Activated T-cell treated with anti-CD3 and anti-CD28 coated beads, Interleukin-2, amount 50 U/mL, for 4 hours (primary cell): ENCODE data around the gene PLBD2. TPM values are rescaled to one million over a fixed set of nuclear protein-coding genes. Genes with fewer than 3 reads are reported as not detected.
"Not testable (repeated sequence)": the region's sequence is repeated elsewhere in the genome, so short reads cannot be mapped to it uniquely, and the experiment has no call there.

ENCODE experiments used
- ATAC-seq, 2 donors: fragments of 200-7000 bp; cut with Tn5 transposase; one replicate each; pipeline ENCODE4 v1.10.0; 2021
- DNase-seq: peaks from one replicate; pipeline ENCODE4 v3.0.0-alpha.2; 2020
- H3K27me3 Mint-ChIP-seq: one replicate; pipeline ENCODE4 v1.8.0; 2021; ENCODE audit warnings: low read depth, mixed read lengths
- H3K36me3 Mint-ChIP-seq: one replicate; pipeline ENCODE4 v1.8.0; 2022; ENCODE audit warnings: mixed read lengths; ENCODE audit not compliant: insufficient read depth
- H3K4me1 Mint-ChIP-seq: one replicate; pipeline ENCODE4 v1.8.0; 2021; ENCODE audit warnings: low read depth, mixed read lengths
- H3K4me3 Mint-ChIP-seq: one replicate; pipeline ENCODE4 v1.8.0; 2021; ENCODE audit warnings: mild to moderate bottlenecking, moderate library complexity, mixed read lengths
- H3K9me3 Mint-ChIP-seq: one replicate; pipeline ENCODE4 v1.8.0; 2021; ENCODE audit warnings: mixed read lengths
- total RNA-seq, 3 donors: library from RNA; stranded (reverse); gene quantifications; one replicate each; pipeline ENCODE4 v1.2.1, GENCODE V29; 2021

PLBD2 gene
- total RNA-seq, 3 donors from 2014 or later = 22.9 to 25.3 (median 24.2) TPM

GRCh38 chr12:113347892-113348291 is 10.5 kb upstream of the PLBD2 start:
- Mint-ChIP-seq H3K4me1 (no peaks in the 10 kb centered on the region), H3K27me3 (peaks cover 7% of the 10 kb centered on the region), H3K36me3 (no peaks in the 10 kb centered on the region), H3K4me3 (no peak overlapping the region), H3K9me3 (no peaks in the 10 kb centered on the region)
- ATAC-seq = no peak
- no peak for DNase-seq

GRCh38 chr12:113348849-113349536 is 9.4 kb upstream of the PLBD2 start:
- Mint-ChIP-seq H3K4me1 (no peaks in the 10 kb centered on the region), H3K27me3 (peaks cover 7% of the 10 kb centered on the region), H3K36me3 (no peaks in the 10 kb centered on the region), H3K4me3 (no peak overlapping the region), H3K9me3 (no peaks in the 10 kb centered on the region)
- ATAC-seq = no peak
- no peak for DNase-seq

- Mint-ChIP-seq H3K36me3 (no peaks in the 10 kb centered on the region), H3K4me1 (no peaks in the 10 kb centered on the region), H3K4me3 (no peak overlapping the region), H3K27me3 (peaks cover 7% of the 10 kb centered on the region), H3K9me3 (no peaks in the 10 kb centered on the region)
- no peak for DNase-seq
- ATAC-seq = no peak
Measured at GRCh38 chr12:113351089-113351488, 7.3 kb upstream of the PLBD2 start.

GRCh38 chr12:113354192-113354591 is 4.2 kb upstream of the PLBD2 start:
- H3K27me3 Mint-ChIP-seq, H3K36me3 Mint-ChIP-seq, DNase-seq, H3K4me1 Mint-ChIP-seq, ATAC-seq, H3K9me3 Mint-ChIP-seq, H3K4me3 Mint-ChIP-seq: not testable (repeated sequence)

GRCh38 chr12:113359133-113359938 is 949 bp downstream of the PLBD2 start:
- Mint-ChIP-seq H3K4me3 (peak overlapping the region; percentile 87), H3K27me3 (no peaks in the 10 kb centered on the region), H3K9me3 (no peaks in the 10 kb centered on the region), H3K36me3 (no peaks in the 10 kb centered on the region), H3K4me1 (peaks cover 12% of the 10 kb centered on the region)
- ATAC-seq (no peak), DNase-seq (no peak)

- DNase-seq = no peak
- Mint-ChIP-seq H3K36me3 (peaks cover 1% of the 10 kb centered on the region), H3K9me3 (no peaks in the 10 kb centered on the region), H3K4me1 (peaks cover 12% of the 10 kb centered on the region), H3K4me3 (peak overlapping the region; percentile 87), H3K27me3 (no peaks in the 10 kb centered on the region)
- no peak for ATAC-seq
Measured at GRCh38 chr12:113359939-113360748, 1.8 kb downstream of the PLBD2 start.

GRCh38 chr12:113361574-113362370 is 3.4 kb downstream of the PLBD2 start:
- H3K27me3 Mint-ChIP-seq = no peaks in the 10 kb centered on the region
- peaks cover 7% of the 10 kb centered on the region for H3K36me3 Mint-ChIP-seq
- H3K4me1 Mint-ChIP-seq = peaks cover 12% of the 10 kb centered on the region
- no peak for ATAC-seq
- DNase-seq = no peak
- no peak overlapping the region for H3K4me3 Mint-ChIP-seq
- H3K9me3 Mint-ChIP-seq = no peaks in the 10 kb centered on the region

- H3K36me3 Mint-ChIP-seq = peaks cover 9% of the 10 kb centered on the region
- no peak for ATAC-seq
Measured at GRCh38 chr12:113364698-113365097, 6.3 kb downstream of the PLBD2 start.

GRCh38 chr12:113365639-113366395 is 7.4 kb downstream of the PLBD2 start:
- Mint-ChIP-seq H3K36me3 (peaks cover 11% of the 10 kb centered on the region), H3K27me3 (no peaks in the 10 kb centered on the region), H3K4me1 (no peaks in the 10 kb centered on the region), H3K9me3 (no peaks in the 10 kb centered on the region), H3K4me3 (no peak overlapping the region)
- DNase-seq (no peak), ATAC-seq (no peak)

More at GRCh38 chr12:113364698-113365097, 6.3 kb downstream of the PLBD2 start:
- no peak for DNase-seq
- Mint-ChIP-seq H3K9me3 (no peaks in the 10 kb centered on the region), H3K4me1 (peaks cover 5% of the 10 kb centered on the region), H3K27me3 (no peaks in the 10 kb centered on the region), H3K4me3 (no peak overlapping the region)

- peaks cover 14% of the 10 kb centered on the region for H3K36me3 Mint-ChIP-seq
- H3K4me1 Mint-ChIP-seq = no peaks in the 10 kb centered on the region
- no peak for ATAC-seq
- no peak for DNase-seq
- H3K4me3 Mint-ChIP-seq = no peak overlapping the region
- no peaks in the 10 kb centered on the region for H3K27me3 Mint-ChIP-seq
- H3K9me3 Mint-ChIP-seq = no peaks in the 10 kb centered on the region
Measured at GRCh38 chr12:113366827-113367226, 8.4 kb downstream of the PLBD2 start.

- Mint-ChIP-seq H3K4me1 (no peaks in the 10 kb centered on the region), H3K4me3 (no peak overlapping the region), H3K9me3 (no peaks in the 10 kb centered on the region), H3K27me3 (no peaks in the 10 kb centered on the region), H3K36me3 (peaks cover 22% of the 10 kb centered on the region)
- ATAC-seq (no peak), DNase-seq (no peak)
Measured at GRCh38 chr12:113368331-113368730, 9.9 kb downstream of the PLBD2 start.

- no peaks in the 10 kb centered on the region for H3K9me3 Mint-ChIP-seq
- H3K4me1 Mint-ChIP-seq = peaks cover 2% of the 10 kb centered on the region
- no peak for ATAC-seq
- no peak overlapping the region for H3K4me3 Mint-ChIP-seq
- DNase-seq = no peak
- H3K27me3 Mint-ChIP-seq = no peaks in the 10 kb centered on the region
- H3K36me3 Mint-ChIP-seq = peaks cover 27% of the 10 kb centered on the region
Measured at GRCh38 chr12:113369391-113369985, 11.1 kb downstream of the PLBD2 start.
